ENCODE results near the gene INAFM1.
"Not testable (repeated sequence)": the region's sequence is repeated elsewhere in the genome, so short reads cannot be mapped to it uniquely, and the experiment has no call there.

Gene INAFM1

DNA sequence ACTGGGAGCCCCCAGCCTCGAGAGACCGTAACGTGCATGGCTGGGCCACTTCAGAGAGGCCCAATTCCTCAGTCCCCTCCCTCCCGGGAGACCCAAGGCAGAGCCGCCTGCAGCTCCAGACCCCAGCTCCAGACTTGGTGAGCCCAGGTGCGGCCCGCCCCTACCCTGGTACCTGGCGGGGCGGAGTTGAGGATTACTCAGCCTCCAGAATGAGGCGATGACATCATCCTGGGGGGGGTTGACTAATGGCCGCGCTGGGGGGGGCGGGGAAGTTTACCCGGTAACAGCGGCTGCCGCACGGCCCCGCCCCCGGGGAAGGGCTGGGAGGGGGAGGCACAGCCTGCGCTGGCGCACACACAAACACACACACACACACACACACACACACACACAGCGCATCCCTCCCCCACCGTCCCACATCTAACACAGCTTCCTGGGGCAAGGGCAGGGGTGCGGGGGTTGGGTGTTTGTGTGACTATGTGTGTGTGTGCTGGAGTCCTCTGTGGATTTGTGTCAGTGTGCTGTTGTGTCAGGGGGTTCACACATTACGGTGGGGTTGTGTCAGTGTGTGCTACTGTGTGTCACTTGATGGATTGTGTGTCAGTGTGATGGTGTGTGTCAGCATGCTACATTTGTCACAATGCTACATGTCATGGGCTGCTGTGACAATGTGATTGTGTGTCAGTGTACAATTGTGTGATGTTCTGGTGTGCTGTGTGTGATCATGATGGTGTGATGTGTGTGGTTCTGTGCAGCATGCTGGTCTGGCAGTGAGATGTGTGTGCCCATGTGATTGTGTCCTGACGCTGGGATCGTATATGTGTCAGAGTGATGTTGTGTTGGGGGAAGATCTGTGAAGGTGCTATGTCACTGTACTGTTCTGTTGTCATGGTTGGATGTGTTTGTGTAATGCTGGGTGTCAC lies 33.4 kb upstream of the INAFM1 start:
- no peak for DNase-seq (ENCODE audit: low read depth)

- DNase-seq (ENCODE audit: low read depth), result no peak
Measured at GRCh38 chr19:47241919-47242577, 32.6 kb upstream of the INAFM1 start.

- DNase-seq (ENCODE audit: low read depth), result no peak
Measured at GRCh38 chr19:47243364-47243775, 31.3 kb upstream of the INAFM1 start.

DNA sequence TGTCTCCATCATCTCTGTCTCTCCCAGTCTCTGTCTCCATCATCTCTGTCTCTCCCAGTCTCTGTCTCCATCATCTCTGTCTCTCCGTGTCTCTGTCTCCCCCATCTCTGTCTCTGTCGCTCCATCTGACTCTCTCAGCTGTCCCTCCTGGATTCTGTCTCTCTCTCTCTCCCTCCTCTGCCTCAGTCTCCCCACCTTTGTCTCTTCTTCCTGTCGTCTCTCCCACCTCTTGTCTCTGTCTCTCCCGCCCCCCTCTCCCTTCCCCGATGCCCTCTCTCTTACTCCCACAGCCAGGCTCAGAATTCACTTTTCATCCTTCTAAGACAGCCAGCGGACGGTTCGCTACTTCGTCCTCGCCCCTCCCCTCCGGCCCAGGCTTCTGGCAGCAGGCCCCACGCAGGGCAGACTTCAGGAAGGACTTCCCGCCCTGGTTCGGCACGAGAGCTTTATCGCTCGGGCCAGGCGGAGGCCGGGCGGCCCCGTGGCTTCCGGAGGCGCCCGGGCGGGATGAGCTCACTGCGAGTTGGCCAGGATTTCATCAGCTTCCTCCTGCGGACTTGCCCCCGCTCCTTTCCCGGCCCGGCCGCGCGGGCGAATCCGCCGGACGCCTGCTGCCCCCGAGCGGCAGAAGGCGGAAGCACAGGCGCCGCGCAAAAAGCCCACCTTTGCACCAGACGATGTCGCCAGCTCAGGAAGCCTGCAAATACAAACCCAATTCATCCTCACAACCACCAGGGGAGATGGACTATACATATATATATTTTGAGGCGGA lies 30.7 kb upstream of the INAFM1 start:
- DNase-seq (ENCODE audit: low read depth), result peak; percentile 81

- DNase-seq (ENCODE audit: low read depth), result no peak
Measured at GRCh38 chr19:47247308-47247990, 27.2 kb upstream of the INAFM1 start.

DNA sequence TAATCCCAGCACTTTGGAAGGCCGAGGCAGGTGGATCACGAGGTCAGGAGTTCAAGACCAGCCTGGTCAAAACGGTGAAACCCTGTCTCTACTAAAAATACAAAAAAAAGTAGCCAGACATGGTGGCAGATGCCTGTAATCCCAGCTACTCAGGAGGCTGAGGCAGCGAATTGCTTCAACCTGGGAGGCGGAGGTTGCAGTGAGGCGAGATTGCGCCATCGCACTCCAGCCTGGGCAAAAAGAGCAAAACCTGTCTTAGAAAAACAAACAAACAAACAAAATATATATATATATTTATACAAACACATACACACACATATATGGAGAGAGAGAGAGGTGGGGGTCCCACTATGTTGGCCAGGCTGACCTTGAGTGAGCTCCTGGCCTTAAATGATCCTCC lies 21.7 kb upstream of the INAFM1 start:
- not testable (repeated sequence) for DNase-seq (ENCODE audit: low read depth)

- no peak for DNase-seq (ENCODE audit: low read depth)
Measured at GRCh38 chr19:47253467-47253881, 21.2 kb upstream of the INAFM1 start.

- no peak for DNase-seq (ENCODE audit: low read depth)
Measured at GRCh38 chr19:47253970-47254369, 20.7 kb upstream of the INAFM1 start.

GRCh38 chr19:47255879-47256692 lies 18.6 kb upstream of the INAFM1 start, which contains the start of gene CCDC9:
CCDC9 (plus strand) TSS chr19:47256525; CDS start chr19:47258401, 1,876 bp downstream.
- DNase-seq (ENCODE audit: low read depth), result peak; percentile 70

GRCh38 chr19:47256693-47257410 lies 17.8 kb upstream of the INAFM1 start:
- DNase-seq (ENCODE audit: low read depth), result peak; percentile 80

- no peak for DNase-seq (ENCODE audit: low read depth)
Measured at GRCh38 chr19:47257411-47258169, 17.1 kb upstream of the INAFM1 start.

DNA sequence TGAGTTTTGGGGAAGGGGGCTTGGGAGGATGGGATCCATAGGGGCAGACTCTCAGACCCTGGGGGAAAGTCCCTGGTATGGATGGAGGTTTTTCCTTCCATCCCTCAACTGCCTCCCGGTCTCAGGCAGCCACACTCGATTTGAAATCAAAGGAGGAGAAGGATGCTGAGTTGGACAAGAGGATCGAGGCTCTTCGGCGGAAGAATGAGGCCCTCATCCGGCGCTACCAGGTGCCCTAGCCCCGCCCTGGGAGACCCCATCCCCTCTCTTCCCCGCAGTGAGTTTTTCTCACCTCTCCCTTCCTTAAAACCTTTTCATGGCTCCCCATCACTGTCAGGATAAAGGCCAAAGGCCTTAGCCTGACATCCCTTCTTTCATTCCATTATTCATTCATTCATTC lies 16.3 kb upstream of the INAFM1 start:
- no peak for DNase-seq (ENCODE audit: low read depth)

GRCh38 chr19:47258895-47259555 lies 15.7 kb upstream of the INAFM1 start:
- no peak for DNase-seq (ENCODE audit: low read depth)

DNA sequence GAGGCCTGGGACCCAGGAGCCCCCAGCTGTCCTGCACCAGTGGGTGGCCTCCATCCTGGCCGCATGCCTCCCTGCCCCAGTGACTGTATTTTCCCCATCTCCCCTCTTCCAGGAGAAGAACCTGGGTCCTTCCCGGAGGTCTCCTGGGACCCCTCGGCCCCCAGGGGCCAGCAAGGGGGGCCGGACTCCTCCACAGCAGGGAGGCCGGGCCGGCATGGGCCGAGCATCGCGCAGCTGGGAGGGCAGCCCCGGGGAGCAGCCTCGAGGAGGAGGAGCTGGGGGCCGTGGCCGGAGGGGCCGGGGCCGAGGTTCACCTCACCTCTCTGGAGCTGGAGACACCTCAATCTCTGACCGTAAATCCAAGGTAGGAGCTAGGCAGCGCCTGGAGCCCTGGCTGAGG lies 14.2 kb upstream of the INAFM1 start:
- no peak for DNase-seq (ENCODE audit: low read depth)

GRCh38 chr19:47261946-47262793 lies 12.5 kb upstream of the INAFM1 start:
- DNase-seq (ENCODE audit: low read depth), result not testable (repeated sequence)

GRCh38 chr19:47264629-47265028 lies 10.1 kb upstream of the INAFM1 start:
- no peak for DNase-seq (ENCODE audit: low read depth)

- no peak for DNase-seq (ENCODE audit: low read depth)
Measured at GRCh38 chr19:47266401-47266941, 8.2 kb upstream of the INAFM1 start.

DNA sequence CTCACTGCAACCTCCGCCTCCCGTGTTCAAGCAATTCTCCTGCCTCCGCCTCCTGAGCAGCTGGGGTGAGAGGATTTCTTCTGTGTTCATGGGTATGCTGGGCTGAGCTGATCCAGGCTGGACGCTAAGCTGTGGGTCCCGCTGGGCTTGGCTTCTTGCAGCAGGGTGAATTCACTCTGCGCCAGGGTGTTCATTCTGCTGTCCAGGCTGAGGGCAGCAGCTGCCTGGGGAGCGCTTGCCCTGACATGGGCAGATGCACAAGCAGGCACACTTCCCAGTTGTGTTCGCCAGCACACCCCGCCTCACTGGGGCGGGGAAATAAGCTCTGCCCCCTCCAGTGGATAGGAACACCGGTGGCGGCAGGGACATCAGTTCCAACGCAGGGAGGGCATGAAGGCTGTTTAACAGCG lies 7.3 kb upstream of the INAFM1 start:
- no peak for DNase-seq (ENCODE audit: low read depth)
